ENCODE measurements around the gene CD320.

DNA sequence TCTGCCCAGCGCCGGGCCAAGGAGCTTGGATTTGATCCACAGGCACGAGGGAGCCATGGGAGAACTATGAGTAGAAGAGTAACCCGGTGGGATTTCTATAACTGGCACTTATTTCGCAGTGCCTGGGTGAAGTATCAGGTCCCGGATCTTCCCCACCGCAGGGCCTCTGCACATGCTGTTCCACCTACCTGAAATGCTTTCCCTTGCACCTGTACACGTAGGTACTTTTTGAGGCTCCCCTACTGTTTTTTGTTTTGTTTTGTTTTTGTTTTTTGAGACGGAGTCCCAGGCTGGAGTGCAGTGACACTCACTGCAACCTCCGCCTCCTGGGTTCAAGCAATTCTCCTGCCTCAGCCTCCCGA, 35.3 kb upstream of the CD320 start:
- TF ChIP-seq EP300 (IDR thresholded peaks at IDR 0.05) (no peak), CTCF (IDR thresholded peaks at IDR 0.05) (no peak)

All from sigmoid colon (tissue), 4 donors.